Sigmoid colon (tissue), 4 donors: Measurements from ENCODE around the gene DTD1.

Source experiments
- CTCF ChIP-seq, 4 experiments: fragments of 450-650 bp in 3 of 4; fragments of 200-600 bp in 1 of 4; IDR thresholded peaks; one replicate each; pipeline ENCODE4 v1.5.1; 2016 to 2019; ENCODE audit warnings: antibody characterized with exemption in 4 of 4, mild to moderate bottlenecking in 3 of 4, moderate library complexity in 2 of 4
- EP300 ChIP-seq, 4 donors: sonication (generic); formaldehyde crosslinking; IDR thresholded peaks; one replicate each; pipeline ENCODE4 v1.6.1; 2017; ENCODE audit warnings: antibody characterized with exemption in 4 of 4
- POLR2A ChIP-seq, 2 donors: fragments of 450-650 bp; IDR thresholded peaks; one replicate each; pipeline ENCODE4 v1.6.1; 2016; ENCODE audit warnings: antibody characterized with exemption in 2 of 2, mild to moderate bottlenecking in 2 of 2, moderate library complexity in 2 of 2
- POLR2AphosphoS5 ChIP-seq, 4 donors: sonication (generic); formaldehyde crosslinking; IDR thresholded peaks; one replicate each; pipeline ENCODE4 v1.6.1; 2017; ENCODE audit warnings: antibody characterized with exemption in 4 of 4

- TF ChIP-seq POLR2A (IDR thresholded peaks at IDR 0.05) (no peak), CTCF (IDR thresholded peaks at IDR 0.05) (no peak), POLR2AphosphoS5 (IDR thresholded peaks at IDR 0.05) (no peak), EP300 (IDR thresholded peaks at IDR 0.05) (no peak)
These were observed 39.4 kb upstream of the DTD1 start for GRCh38 chr20:18548465-18548864.
